Spleen (tissue), 11 donors: ENCODE results near the gene FAM222B. TPM values are rescaled to one million over a fixed set of nuclear protein-coding genes. Genes with fewer than 3 reads are reported as not detected.

Experiments
- DNase-seq: peaks from one replicate; pipeline ENCODE4 v3.0.0-alpha.2; 2020
- H3K27ac ChIP-seq, 8 donors: fragments of 200-600 bp; sonication (generic) in 7 of 8; 1 replicate in 4 of 8; 2 replicates in 4 of 8; pipeline versions ENCODE4 v1.5.0 to v1.8.0; 2016 to 2021; ENCODE audit warnings: inconsistent platforms in 4 of 8, mild to moderate bottlenecking in 4 of 8, moderate library complexity in 1 of 8
- H3K27me3 ChIP-seq, 7 donors: fragments of 200-600 bp; sonication (generic) in 6 of 7; replicated peaks in 1 of 7; 1 replicate in 4 of 7; 2 replicates in 3 of 7; pipeline versions ENCODE4 v1.5.0 to v1.8.0; 2016 to 2021; ENCODE audit warnings: inconsistent platforms in 3 of 7, mild to moderate bottlenecking in 1 of 7
- H3K36me3 ChIP-seq, 6 donors: fragments of 200-600 bp; sonication (generic) in 5 of 6; 1 replicate in 4 of 6; 2 replicates in 2 of 6; pipeline versions ENCODE4 v1.5.0 to v1.8.0; 2016 to 2021; ENCODE audit warnings: inconsistent platforms in 2 of 6
- H3K4me1 ChIP-seq, 6 donors: fragments of 200-600 bp; sonication (generic) in 5 of 6; 1 replicate in 3 of 6; 2 replicates in 3 of 6; pipeline versions ENCODE4 v1.5.0 to v1.8.0; 2016 to 2021; ENCODE audit warnings: inconsistent platforms in 3 of 6
- H3K4me3 ChIP-seq, 8 donors: fragments of 200-600 bp; sonication (generic) in 7 of 8; 1 replicate in 4 of 8; 2 replicates in 4 of 8; pipeline versions ENCODE4 v1.5.0 to v1.8.0; 2016 to 2021; ENCODE audit warnings: inconsistent platforms in 4 of 8, mild to moderate bottlenecking in 4 of 8, moderate library complexity in 2 of 8
- H3K9me3 ChIP-seq, 8 donors: fragments of 200-600 bp; sonication (generic) in 7 of 8; 1 replicate in 4 of 8; 2 replicates in 4 of 8; pipeline versions ENCODE4 v1.5.0 to v1.8.0; 2016 to 2021; ENCODE audit warnings: inconsistent platforms in 4 of 8
- POLR2A ChIP-seq, 3 donors: fragments of 450-650 bp; IDR thresholded peaks; one replicate each; pipeline ENCODE4 v1.5.1; 2017; ENCODE audit warnings: antibody characterized with exemption in 3 of 3, mild to moderate bottlenecking in 1 of 3
- POLR2AphosphoS5 ChIP-seq, 3 donors: sonication (generic); formaldehyde crosslinking; IDR thresholded peaks; one replicate each; pipeline ENCODE4 v1.5.1; 2017; ENCODE audit warnings: antibody characterized with exemption in 3 of 3
- WGBS, 5 donors: extraction: QIAGEN DNeasy Blood & Tissue Kit in 3 of 5; methylation state at CpG; one replicate each; pipeline versions ENCODE4 v1.1.5 to v1.1.7; 2013 to 2018; 5-methylcytosine and 5-hydroxymethylcytosine counted together
- intact Hi-C: fragments of 100-400 bp; cut with DNase I; formaldehyde crosslinking; loops from one replicate; pipeline ENCODE4 v1.15.0; 2023; ENCODE audit warnings: low total_unique reads
- polyA plus RNA-seq, 3 donors: library from polyadenylated mRNA; stranded (reverse); fragments of 200-250 nt; gene quantifications; one replicate each; pipeline ENCODE4 v1.2.1, GENCODE V29; 2013
- total RNA-seq, 7 donors: library from RNA; depleted of rRNA in 3 of 7; stranded (reverse); fragments of >200 nt in 3 of 7; fragmentation: NEBNext Ultra II Directional in 4 of 7; extraction: Animal tissue kit (Norgen Biotek cat#: 25700) in 4 of 7; gene quantifications; one replicate each; pipeline versions ENCODE4 v1.1.0 to v1.2.1, GENCODE V29; 2016 to 2021
- TF ChIP-seq, protein P1 (sequence below), 11 experiments: fragments of 200-600 bp in 7 of 11; fragments of 450-650 bp in 4 of 11; sonication (generic) in 4 of 11; IDR thresholded peaks in 8 of 11; conservative IDR thresholded peaks in 3 of 11; 1 replicate in 7 of 11; 2 replicates in 4 of 11; pipeline versions ENCODE4 v1.4.0 to v1.8.0; 2016 to 2021; ENCODE audit warnings: antibody characterized with exemption in 11 of 11, inconsistent platforms in 4 of 11, mild to moderate bottlenecking in 1 of 11
- donor health status: healthy with polysubstance abuse.
- donor health status: DM: no; HTN: no; CAD: no; lungs with moderate emphysema.
- donor health status: DM: no; HTN: no; CAD: no.
- donor health status: Bipolar disorder and iron deficiency.
- donor health status: healthy.
- donor health status: DM: no; HTN: no; CAD: no.
- donor health status: DM: yes; HTN: yes; CAD: no.

The FAM222B gene
- total and polyA plus RNA-seq, 10 donors: 2.9 to 23.6 (median 15.0) TPM

DNA sequence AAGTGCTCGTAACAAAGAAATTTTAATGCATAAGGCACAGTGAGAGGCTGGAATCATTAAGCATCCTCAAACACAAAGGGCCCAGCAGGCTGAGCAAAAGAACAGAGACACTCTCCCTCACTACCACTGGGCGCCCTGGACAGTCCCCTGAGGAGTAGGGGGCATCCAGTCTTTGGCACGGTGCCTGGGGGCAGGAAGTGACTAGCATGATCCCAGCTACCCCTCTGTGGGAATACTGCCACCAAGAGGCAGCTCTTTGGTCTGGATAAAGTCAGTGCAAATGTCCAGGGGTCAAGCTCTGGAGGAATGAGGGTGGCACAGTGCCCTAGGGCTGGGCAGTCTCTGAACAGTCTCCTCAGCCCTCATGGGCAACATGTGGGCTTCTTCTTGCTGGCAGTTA is 128.3 kb downstream of the FAM222B start:
- no peaks in the 10 kb centered on the region for H3K9me3 ChIP-seq
- H3K4me3 ChIP-seq: no peak overlapping the region
- H3K27ac ChIP-seq: no peak overlapping the region
- TF ChIP-seq, protein P1, sequence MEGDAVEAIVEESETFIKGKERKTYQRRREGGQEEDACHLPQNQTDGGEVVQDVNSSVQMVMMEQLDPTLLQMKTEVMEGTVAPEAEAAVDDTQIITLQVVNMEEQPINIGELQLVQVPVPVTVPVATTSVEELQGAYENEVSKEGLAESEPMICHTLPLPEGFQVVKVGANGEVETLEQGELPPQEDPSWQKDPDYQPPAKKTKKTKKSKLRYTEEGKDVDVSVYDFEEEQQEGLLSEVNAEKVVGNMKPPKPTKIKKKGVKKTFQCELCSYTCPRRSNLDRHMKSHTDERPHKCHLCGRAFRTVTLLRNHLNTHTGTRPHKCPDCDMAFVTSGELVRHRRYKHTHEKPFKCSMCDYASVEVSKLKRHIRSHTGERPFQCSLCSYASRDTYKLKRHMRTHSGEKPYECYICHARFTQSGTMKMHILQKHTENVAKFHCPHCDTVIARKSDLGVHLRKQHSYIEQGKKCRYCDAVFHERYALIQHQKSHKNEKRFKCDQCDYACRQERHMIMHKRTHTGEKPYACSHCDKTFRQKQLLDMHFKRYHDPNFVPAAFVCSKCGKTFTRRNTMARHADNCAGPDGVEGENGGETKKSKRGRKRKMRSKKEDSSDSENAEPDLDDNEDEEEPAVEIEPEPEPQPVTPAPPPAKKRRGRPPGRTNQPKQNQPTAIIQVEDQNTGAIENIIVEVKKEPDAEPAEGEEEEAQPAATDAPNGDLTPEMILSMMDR (IDR thresholded peaks at IDR 0.05 in 8 of 11, conservative IDR thresholded peaks at IDR 0.05 in 3 of 11): no peak
- no peak for TF ChIP-seq POLR2AphosphoS5 (IDR thresholded peaks at IDR 0.05)
- no peak for TF ChIP-seq POLR2A (IDR thresholded peaks at IDR 0.05)
- WGBS, 5 donors: 85 to 97% (median 92%) methylated on average over 2 to 3 of the region's 3 CpGs
- H3K4me1 ChIP-seq: peaks cover 20 to 72% (median 55%) of the 10 kb centered on the region in 6 donors
- peaks cover 0 to 20% (median 8%) of the 10 kb centered on the region in 6 donors for H3K36me3 ChIP-seq
- H3K27me3 ChIP-seq: peaks cover 0 to 18% (median 11%) of the 10 kb centered on the region in 7 donors
- intact Hi-C loops: no loop called here
- no peak for DNase-seq

DNA sequence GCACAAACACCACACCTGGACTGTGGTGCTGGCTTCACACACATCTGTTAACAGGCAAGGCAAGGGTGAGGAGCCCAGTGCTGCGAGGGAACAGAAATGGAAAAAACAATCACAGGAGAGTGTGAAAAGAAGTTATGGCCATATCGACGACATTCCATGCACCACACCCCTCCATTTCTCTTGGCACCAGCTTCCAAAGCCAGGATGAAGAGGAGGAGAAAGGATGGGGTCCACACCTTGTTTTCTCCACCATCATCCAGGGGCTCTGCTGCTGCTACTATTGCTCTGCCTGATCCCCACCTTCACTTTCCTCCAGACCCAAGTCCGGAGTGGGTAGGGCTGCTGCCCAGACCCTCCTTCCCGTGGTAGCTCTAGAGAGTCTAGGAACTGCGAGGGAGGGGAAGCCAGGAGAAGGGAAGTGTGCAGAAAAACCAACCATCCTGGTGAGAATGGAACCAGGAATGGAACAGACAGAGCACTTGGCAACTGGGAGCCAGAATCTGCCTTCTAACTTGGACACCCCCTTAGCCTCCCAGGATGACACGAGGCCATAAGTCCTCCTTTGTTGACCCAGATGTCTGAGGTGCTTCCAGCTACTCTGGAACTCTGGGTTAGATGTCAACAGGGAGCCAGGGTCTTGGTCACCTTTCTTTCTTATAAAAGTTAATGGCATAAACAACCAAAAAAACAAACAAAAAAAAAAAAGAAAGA is 129.7 kb downstream of the FAM222B start:
- Histone ChIP-seq H3K4me3 (peak overlapping the region in 1 of 8 donors; percentile 71), H3K27ac (peak overlapping the region; percentile 87 to 94 (median 92)), H3K9me3 (no peaks in the 10 kb centered on the region), H3K27me3 (peaks cover 0 to 16% (median 11%) of the 10 kb centered on the region in 7 donors), H3K36me3 (peaks cover 0 to 20% (median 8%) of the 10 kb centered on the region in 6 donors), H3K4me1 (peaks cover 10 to 58% (median 41%) of the 10 kb centered on the region in 6 donors)
- intact Hi-C loops: no loop called here
- WGBS, 5 donors: 84 to 92% (median 88%) methylated on average over 7 of the region's 7 CpGs
- peak; percentile 60 for DNase-seq
- TF ChIP-seq POLR2A (IDR thresholded peaks at IDR 0.05): no peak
- TF ChIP-seq, protein P1 (IDR thresholded peaks at IDR 0.05 in 8 of 11, conservative IDR thresholded peaks at IDR 0.05 in 3 of 11): no peak
- TF ChIP-seq POLR2AphosphoS5 (IDR thresholded peaks at IDR 0.05): no peak

DNA sequence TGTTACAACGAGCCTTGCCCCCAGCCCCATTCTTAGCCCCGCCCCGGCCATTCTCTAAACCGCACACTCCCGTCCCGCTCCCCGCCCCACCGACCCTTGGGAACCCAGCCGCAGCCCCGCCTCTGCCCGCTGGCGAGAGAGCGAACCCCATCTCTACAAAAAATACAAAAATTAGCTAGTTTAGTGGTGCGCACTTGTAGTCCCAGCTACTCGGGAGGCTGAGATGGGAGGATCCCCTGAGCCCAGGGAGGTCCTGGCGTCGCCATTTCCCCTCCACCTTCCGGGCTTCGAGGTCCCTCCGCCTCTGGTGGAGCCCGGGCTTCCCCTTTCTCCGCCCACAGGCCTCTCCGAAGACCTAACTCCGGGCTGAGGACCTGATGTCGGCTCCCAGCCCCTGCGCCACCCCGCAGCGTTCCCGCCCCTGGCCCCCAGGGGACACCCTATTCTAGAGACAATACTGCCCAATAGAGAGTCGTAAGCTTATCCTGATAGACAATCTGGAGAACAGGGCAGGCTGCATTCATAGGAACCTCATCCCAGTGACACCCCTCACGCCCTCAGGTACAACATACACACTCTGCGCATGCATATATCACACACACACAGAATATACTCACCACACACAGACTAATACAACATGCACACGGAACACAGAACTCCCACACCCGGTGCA is 130.4 kb downstream of the FAM222B start:
- TF ChIP-seq POLR2AphosphoS5 (IDR thresholded peaks at IDR 0.05): peak; percentile 5 to 65 (median 41)
- no peak for TF ChIP-seq POLR2A (IDR thresholded peaks at IDR 0.05)
- TF ChIP-seq, protein P1 (IDR thresholded peaks at IDR 0.05 in 8 of 11, conservative IDR thresholded peaks at IDR 0.05 in 3 of 11): peak in 4 of 11 experiments; percentile 8 to 32 (median 18)
- peak overlapping the region; percentile 87 to 94 (median 92) for H3K27ac ChIP-seq
- H3K4me3 ChIP-seq: peak overlapping the region; percentile 44 to 71 (median 62)
- WGBS, 5 donors: 12 to 22% (median 13%) methylated on average over 32 to 34 of the region's 34 CpGs
- intact Hi-C loops: no loop called here
- peaks cover 0 to 20% (median 8%) of the 10 kb centered on the region in 6 donors for H3K36me3 ChIP-seq
- H3K9me3 ChIP-seq: no peaks in the 10 kb centered on the region
- H3K27me3 ChIP-seq: peaks cover 0 to 9% (median 5%) of the 10 kb centered on the region in 7 donors
- peak; percentile 94 for DNase-seq
- peaks cover 9 to 51% (median 35%) of the 10 kb centered on the region in 6 donors for H3K4me1 ChIP-seq

DNA sequence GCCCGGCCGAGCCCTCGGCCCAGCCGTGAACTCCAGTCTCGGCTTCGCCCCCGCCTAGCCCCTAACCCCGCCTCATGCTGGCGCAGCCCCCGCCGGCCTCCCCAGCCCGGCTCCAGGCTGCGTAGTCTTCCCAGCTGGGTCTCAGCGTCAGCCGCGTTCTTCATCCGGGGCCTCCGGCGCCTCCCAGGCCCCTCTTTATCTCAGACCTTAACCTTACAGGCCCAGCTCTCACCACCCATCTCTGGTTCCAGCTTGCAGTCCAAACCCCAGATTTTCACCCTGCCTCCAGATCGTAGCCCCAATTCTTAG is 130.9 kb downstream of the FAM222B start, which contains the start of gene PROCA1:
TSS of gene PROCA1 (minus strand) at position 166 of the 309 bp plus-strand sequence. CDS start 228 bp downstream, outside the sequence.
- Histone ChIP-seq H3K27me3 (peaks cover 0 to 4% (median under 1%) of the 10 kb centered on the region in 7 donors), H3K27ac (peak within 1 kb of the TSS; percentile 87 to 94 (median 92)), H3K4me3 (peak within 1 kb of the TSS; percentile 44 to 71 (median 62)), H3K4me1 (peaks cover 9 to 46% (median 30%) of the 10 kb centered on the region in 6 donors), H3K36me3 (peaks cover 0 to 20% (median 8%) of the 10 kb centered on the region in 6 donors), H3K9me3 (no peaks in the 10 kb centered on the region)
- WGBS, 5 donors: 0 to 2% (median 1%) methylated on average over 15 to 20 of the region's 20 CpGs
- no peak for TF ChIP-seq POLR2A (IDR thresholded peaks at IDR 0.05)
- TF ChIP-seq, protein P1 (IDR thresholded peaks at IDR 0.05 in 8 of 11, conservative IDR thresholded peaks at IDR 0.05 in 3 of 11): no peak
- no peak for TF ChIP-seq POLR2AphosphoS5 (IDR thresholded peaks at IDR 0.05)
- intact Hi-C loops: no loop called here
- peak; percentile 91 for DNase-seq
